CD14-positive monocyte (primary cell): ENCODE data around the gene TRA2A. TPM values are rescaled to one million over a fixed set of nuclear protein-coding genes. Genes with fewer than 3 reads are reported as not detected.
A peak's percentile ranks its signal among the peaks of the same experiment; 100 is the strongest.

Experiments used
- DNase-seq, 3 donors: peaks; one replicate each; pipeline ENCODE4 v3.0.0-alpha.2; 2011 to 2022
- H2AFZ ChIP-seq: 2 replicates; pipeline ENCODE4 v1.6.0; 2012; ENCODE audit warnings: mild to moderate bottlenecking, low read depth, low read length, inconsistent platforms; ENCODE audit not compliant: insufficient read depth, poor library complexity, severe bottlenecking
- H3K27ac ChIP-seq, 2 donors: 1 replicate in 1 of 2; 2 replicates in 1 of 2; pipeline ENCODE4 v1.5.1; 2012 to 2013; ENCODE audit warnings: low read length in 2 of 2, control low read depth in 1 of 2, inconsistent platforms in 1 of 2, low read depth in 1 of 2, mild to moderate bottlenecking in 1 of 2
- H3K27me3 ChIP-seq, 2 donors: one replicate each; pipeline versions ENCODE4 v1.6.0 to v1.6.1; 2011 to 2013; ENCODE audit warnings: low read length in 2 of 2; ENCODE audit not compliant: control insufficient read depth in 2 of 2, insufficient read depth in 2 of 2
- H3K36me3 ChIP-seq, 2 donors: replicated peaks in 1 of 2; 1 replicate in 1 of 2; 2 replicates in 1 of 2; pipeline versions ENCODE4 v1.5.1 to v1.6.1; 2012 to 2013; ENCODE audit warnings: low read length in 2 of 2, control low read depth in 1 of 2, inconsistent platforms in 1 of 2, mild to moderate bottlenecking in 1 of 2; ENCODE audit not compliant: insufficient read depth in 2 of 2, control insufficient read depth in 1 of 2
- H3K4me1 ChIP-seq, 2 donors: 1 replicate in 1 of 2; 2 replicates in 1 of 2; pipeline versions ENCODE4 v1.5.1 to v1.6.1; 2012 to 2013; ENCODE audit warnings: low read length in 2 of 2, control low read depth in 1 of 2, inconsistent platforms in 1 of 2, mild to moderate bottlenecking in 1 of 2, moderate library complexity in 1 of 2; ENCODE audit not compliant: insufficient read depth in 2 of 2, control insufficient read depth in 1 of 2
- H3K4me2 ChIP-seq: replicated peaks from 2 replicates; pipeline ENCODE3; 2012; ENCODE audit warnings: low read length, moderate library complexity, mild to moderate bottlenecking; ENCODE audit not compliant: poor library complexity, severe bottlenecking; ENCODE audit errors: extremely low read depth
- H3K4me3 ChIP-seq, 3 experiments: fragments of 200-600 bp in 1 of 3; sonication (generic) in 1 of 3; replicated peaks in 1 of 3; 1 replicate in 2 of 3; 2 replicates in 1 of 3; pipeline ENCODE4 v1.5.1; 2011 to 2013; ENCODE audit warnings: low read length in 3 of 3, mild to moderate bottlenecking in 3 of 3, control low read depth in 2 of 3, low read depth in 2 of 3, inconsistent platforms in 1 of 3, moderate library complexity in 1 of 3
- H3K79me2 ChIP-seq: 2 replicates; pipeline ENCODE4 v1.6.0; 2012; ENCODE audit warnings: mild to moderate bottlenecking, control low read depth, inconsistent platforms, low read length, moderate library complexity; ENCODE audit not compliant: insufficient read depth
- H3K9ac ChIP-seq: 2 replicates; pipeline ENCODE4 v1.6.0; 2017; ENCODE audit warnings: low read length, mild to moderate bottlenecking; ENCODE audit not compliant: insufficient read depth, poor library complexity, severe bottlenecking
- H3K9me3 ChIP-seq, 2 donors: replicated peaks in 1 of 2; 1 replicate in 1 of 2; 2 replicates in 1 of 2; pipeline versions ENCODE4 v1.5.1 to v1.6.1; 2012 to 2013; ENCODE audit warnings: low read length in 2 of 2, control low read depth in 1 of 2; ENCODE audit not compliant: control insufficient read depth in 1 of 2, insufficient read depth in 1 of 2
- H4K20me1 ChIP-seq: 2 replicates; pipeline ENCODE4 v1.6.0; 2012; ENCODE audit warnings: mild to moderate bottlenecking, low read length, control low read depth, moderate library complexity; ENCODE audit not compliant: insufficient read depth
- H3K27ac Mint-ChIP-seq, 7 donors: one replicate each; pipeline ENCODE4 v1.8.0; 2020; ENCODE audit warnings: mild to moderate bottlenecking in 7 of 7, mixed read lengths in 7 of 7, moderate library complexity in 6 of 7, inconsistent platforms in 2 of 7
- H3K27me3 Mint-ChIP-seq, 3 donors: one replicate each; pipeline ENCODE4 v1.8.0; 2021 to 2022; ENCODE audit warnings: low read depth in 3 of 3, mild to moderate bottlenecking in 3 of 3, mixed read lengths in 3 of 3, moderate library complexity in 3 of 3, inconsistent platforms in 1 of 3
- H3K36me3 Mint-ChIP-seq, 2 donors: one replicate each; pipeline ENCODE4 v1.8.0; 2020; ENCODE audit warnings: mixed read lengths in 2 of 2, inconsistent platforms in 1 of 2, mild to moderate bottlenecking in 1 of 2
- H3K4me1 Mint-ChIP-seq: one replicate; pipeline ENCODE4 v1.8.0; 2020; ENCODE audit warnings: mild to moderate bottlenecking, mixed read lengths
- H3K4me3 Mint-ChIP-seq, 2 donors: one replicate each; pipeline ENCODE4 v1.8.0; 2020; ENCODE audit warnings: mild to moderate bottlenecking in 2 of 2, mixed read lengths in 2 of 2, moderate library complexity in 1 of 2
- H3K9me3 Mint-ChIP-seq, 7 donors: one replicate each; pipeline ENCODE4 v1.8.0; 2020 to 2022; ENCODE audit warnings: mixed read lengths in 7 of 7, mild to moderate bottlenecking in 6 of 7, moderate library complexity in 6 of 7, inconsistent platforms in 2 of 7
- WGBS: methylation state at CpG from one replicate; pipeline ENCODE4 v1.1.5; 2013; ENCODE audit warnings: missing lambda C conversion rate; ENCODE audit not compliant: insufficient coverage; 5-methylcytosine and 5-hydroxymethylcytosine counted together
- intact Hi-C, 2 donors: fragments of 100-400 bp; cut with micrococcal nuclease; formaldehyde crosslinking; loops; one replicate each; pipeline versions ENCODE4 v1.15.0 to v1.15.1; 2023
- polyA plus RNA-seq, 3 donors: library from polyadenylated mRNA; depleted of rRNA in 1 of 3; unstranded in 2 of 3; stranded (reverse) in 1 of 3; fragments of 300-500 nt in 2 of 3; fragments of >200 nt in 1 of 3; fragmentation: Illumina TruSeq in 2 of 3; gene quantifications; 1 replicate in 2 of 3; 2 replicates in 1 of 3; pipeline ENCODE4 v1.2.3, GENCODE V29; 2012 to 2021
- TF ChIP-seq, protein P1 (sequence below): fragments of 200-600 bp; IDR thresholded peaks from one replicate; pipeline ENCODE4 v1.8.0; 2022; ENCODE audit warnings: antibody characterized with exemption, mild to moderate bottlenecking

TRA2A gene
- polyA plus RNA-seq, 3 donors, result 31.2 to 92.8 (median 46.6) TPM

- H3K36me3 ChIP-seq, result no peaks in the 10 kb centered on the region
- H3K4me3 ChIP-seq, result no peak overlapping the region
- peaks cover 2 to 10% of the 10 kb centered on the region in 2 donors for H3K27me3 ChIP-seq
- H4K20me1 ChIP-seq, result no peaks in the 10 kb centered on the region
- DNase-seq, result no peak
- TF ChIP-seq, protein P1, sequence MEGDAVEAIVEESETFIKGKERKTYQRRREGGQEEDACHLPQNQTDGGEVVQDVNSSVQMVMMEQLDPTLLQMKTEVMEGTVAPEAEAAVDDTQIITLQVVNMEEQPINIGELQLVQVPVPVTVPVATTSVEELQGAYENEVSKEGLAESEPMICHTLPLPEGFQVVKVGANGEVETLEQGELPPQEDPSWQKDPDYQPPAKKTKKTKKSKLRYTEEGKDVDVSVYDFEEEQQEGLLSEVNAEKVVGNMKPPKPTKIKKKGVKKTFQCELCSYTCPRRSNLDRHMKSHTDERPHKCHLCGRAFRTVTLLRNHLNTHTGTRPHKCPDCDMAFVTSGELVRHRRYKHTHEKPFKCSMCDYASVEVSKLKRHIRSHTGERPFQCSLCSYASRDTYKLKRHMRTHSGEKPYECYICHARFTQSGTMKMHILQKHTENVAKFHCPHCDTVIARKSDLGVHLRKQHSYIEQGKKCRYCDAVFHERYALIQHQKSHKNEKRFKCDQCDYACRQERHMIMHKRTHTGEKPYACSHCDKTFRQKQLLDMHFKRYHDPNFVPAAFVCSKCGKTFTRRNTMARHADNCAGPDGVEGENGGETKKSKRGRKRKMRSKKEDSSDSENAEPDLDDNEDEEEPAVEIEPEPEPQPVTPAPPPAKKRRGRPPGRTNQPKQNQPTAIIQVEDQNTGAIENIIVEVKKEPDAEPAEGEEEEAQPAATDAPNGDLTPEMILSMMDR, result no peak
- WGBS, result no CpG with 5 or more reads among the region's 4 CpGs
- no peak overlapping the region for H2AFZ ChIP-seq
- H3K4me3 Mint-ChIP-seq, result no peak overlapping the region
- H3K79me2 ChIP-seq, result no peaks in the 10 kb centered on the region
- peaks cover 12% of the 10 kb centered on the region for H3K4me1 Mint-ChIP-seq
- no peak overlapping the region for H3K4me2 ChIP-seq
- peaks cover 8 to 11% of the 10 kb centered on the region in 2 donors for H3K4me1 ChIP-seq
- H3K9me3 ChIP-seq, result no peaks in the 10 kb centered on the region
- H3K9ac ChIP-seq, result no peak overlapping the region
- H3K27ac Mint-ChIP-seq, result no peak overlapping the region
- peaks cover 0 to 7% (median 0%) of the 10 kb centered on the region in 7 donors for H3K9me3 Mint-ChIP-seq
- no peak overlapping the region for H3K27ac ChIP-seq
- H3K27me3 Mint-ChIP-seq, result peaks cover 24 to 32% (median 25%) of the 10 kb centered on the region in 3 donors
- intact Hi-C loops, result no loop called here
- no peaks in the 10 kb centered on the region for H3K36me3 Mint-ChIP-seq
These were observed 44.1 kb downstream of the TRA2A start for GRCh38 chr7:23487670-23488069.

GRCh38 chr7:23486002-23486773, 45.6 kb downstream of the TRA2A start:
- H3K4me2 ChIP-seq, result no peak overlapping the region
- no peaks in the 10 kb centered on the region for H3K79me2 ChIP-seq
- H3K4me1 Mint-ChIP-seq, result peaks cover 5% of the 10 kb centered on the region
- no peak overlapping the region for H2AFZ ChIP-seq
- no peak overlapping the region for H3K27ac ChIP-seq
- H3K9me3 ChIP-seq, result no peaks in the 10 kb centered on the region
- peaks cover 6 to 8% of the 10 kb centered on the region in 2 donors for H3K4me1 ChIP-seq
- 82% methylated on average over 6 of the region's 13 CpGs for WGBS
- H3K4me3 Mint-ChIP-seq, result peak overlapping the region in 1 of 2 donors; percentile 11
- no peak for DNase-seq
- peaks cover 36 to 43% (median 38%) of the 10 kb centered on the region in 3 donors for H3K27me3 Mint-ChIP-seq
- H4K20me1 ChIP-seq, result no peaks in the 10 kb centered on the region
- no peak overlapping the region for H3K4me3 ChIP-seq
- no peaks in the 10 kb centered on the region for H3K36me3 ChIP-seq
- TF ChIP-seq, protein P1, result no peak
- no peaks in the 10 kb centered on the region for H3K36me3 Mint-ChIP-seq
- H3K27ac Mint-ChIP-seq, result no peak overlapping the region
- intact Hi-C loops, result no loop called here
- H3K9ac ChIP-seq, result no peak overlapping the region
- H3K9me3 Mint-ChIP-seq, result peaks cover 0 to 7% (median 0%) of the 10 kb centered on the region in 7 donors
- peaks cover 13 to 14% of the 10 kb centered on the region in 2 donors for H3K27me3 ChIP-seq
